ENCODE data around the gene WDR35. TPM values are rescaled to one million over a fixed set of nuclear protein-coding genes. Genes with fewer than 3 reads are reported as not detected.
A peak's percentile ranks its signal among the peaks of the same experiment; 100 is the strongest.

Gene WDR35
- total and polyA plus RNA-seq, 10 of the 15 experiments (the other 5 are each of a cell fraction or from before 2014, with no cell fraction given), result 3.0 to 9.3 (median 6.3) TPM

DNA sequence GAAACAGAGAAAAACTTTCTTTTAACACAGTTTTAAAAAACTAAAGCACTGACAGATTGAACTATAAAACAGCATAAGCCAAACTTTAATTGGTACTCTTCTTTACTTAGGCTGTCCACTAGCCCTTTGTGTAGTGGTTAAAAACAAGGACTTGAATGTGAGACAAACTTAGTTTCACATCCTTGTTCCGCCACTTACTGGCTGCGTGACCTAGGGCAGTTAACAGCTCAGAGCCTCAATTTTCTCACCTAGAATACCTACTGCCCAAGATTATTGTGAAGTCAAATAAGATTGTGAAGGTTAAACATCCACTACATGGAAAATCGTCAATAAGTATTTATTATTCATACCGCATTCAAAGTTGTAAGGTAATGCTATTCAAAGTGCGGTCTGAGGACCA, 2.0 kb downstream of the WDR35 start (continued):
- TF ChIP-seq, protein P1, sequence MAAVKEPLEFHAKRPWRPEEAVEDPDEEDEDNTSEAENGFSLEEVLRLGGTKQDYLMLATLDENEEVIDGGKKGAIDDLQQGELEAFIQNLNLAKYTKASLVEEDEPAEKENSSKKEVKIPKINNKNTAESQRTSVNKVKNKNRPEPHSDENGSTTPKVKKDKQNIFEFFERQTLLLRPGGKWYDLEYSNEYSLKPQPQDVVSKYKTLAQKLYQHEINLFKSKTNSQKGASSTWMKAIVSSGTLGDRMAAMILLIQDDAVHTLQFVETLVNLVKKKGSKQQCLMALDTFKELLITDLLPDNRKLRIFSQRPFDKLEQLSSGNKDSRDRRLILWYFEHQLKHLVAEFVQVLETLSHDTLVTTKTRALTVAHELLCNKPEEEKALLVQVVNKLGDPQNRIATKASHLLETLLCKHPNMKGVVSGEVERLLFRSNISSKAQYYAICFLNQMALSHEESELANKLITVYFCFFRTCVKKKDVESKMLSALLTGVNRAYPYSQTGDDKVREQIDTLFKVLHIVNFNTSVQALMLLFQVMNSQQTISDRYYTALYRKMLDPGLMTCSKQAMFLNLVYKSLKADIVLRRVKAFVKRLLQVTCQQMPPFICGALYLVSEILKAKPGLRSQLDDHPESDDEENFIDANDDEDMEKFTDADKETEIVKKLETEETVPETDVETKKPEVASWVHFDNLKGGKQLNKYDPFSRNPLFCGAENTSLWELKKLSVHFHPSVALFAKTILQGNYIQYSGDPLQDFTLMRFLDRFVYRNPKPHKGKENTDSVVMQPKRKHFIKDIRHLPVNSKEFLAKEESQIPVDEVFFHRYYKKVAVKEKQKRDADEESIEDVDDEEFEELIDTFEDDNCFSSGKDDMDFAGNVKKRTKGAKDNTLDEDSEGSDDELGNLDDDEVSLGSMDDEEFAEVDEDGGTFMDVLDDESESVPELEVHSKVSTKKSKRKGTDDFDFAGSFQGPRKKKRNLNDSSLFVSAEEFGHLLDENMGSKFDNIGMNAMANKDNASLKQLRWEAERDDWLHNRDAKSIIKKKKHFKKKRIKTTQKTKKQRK (IDR thresholded peaks at IDR 0.05; ENCODE audit: low read depth, low read length), result no peak
- TF ChIP-seq, protein P2, sequence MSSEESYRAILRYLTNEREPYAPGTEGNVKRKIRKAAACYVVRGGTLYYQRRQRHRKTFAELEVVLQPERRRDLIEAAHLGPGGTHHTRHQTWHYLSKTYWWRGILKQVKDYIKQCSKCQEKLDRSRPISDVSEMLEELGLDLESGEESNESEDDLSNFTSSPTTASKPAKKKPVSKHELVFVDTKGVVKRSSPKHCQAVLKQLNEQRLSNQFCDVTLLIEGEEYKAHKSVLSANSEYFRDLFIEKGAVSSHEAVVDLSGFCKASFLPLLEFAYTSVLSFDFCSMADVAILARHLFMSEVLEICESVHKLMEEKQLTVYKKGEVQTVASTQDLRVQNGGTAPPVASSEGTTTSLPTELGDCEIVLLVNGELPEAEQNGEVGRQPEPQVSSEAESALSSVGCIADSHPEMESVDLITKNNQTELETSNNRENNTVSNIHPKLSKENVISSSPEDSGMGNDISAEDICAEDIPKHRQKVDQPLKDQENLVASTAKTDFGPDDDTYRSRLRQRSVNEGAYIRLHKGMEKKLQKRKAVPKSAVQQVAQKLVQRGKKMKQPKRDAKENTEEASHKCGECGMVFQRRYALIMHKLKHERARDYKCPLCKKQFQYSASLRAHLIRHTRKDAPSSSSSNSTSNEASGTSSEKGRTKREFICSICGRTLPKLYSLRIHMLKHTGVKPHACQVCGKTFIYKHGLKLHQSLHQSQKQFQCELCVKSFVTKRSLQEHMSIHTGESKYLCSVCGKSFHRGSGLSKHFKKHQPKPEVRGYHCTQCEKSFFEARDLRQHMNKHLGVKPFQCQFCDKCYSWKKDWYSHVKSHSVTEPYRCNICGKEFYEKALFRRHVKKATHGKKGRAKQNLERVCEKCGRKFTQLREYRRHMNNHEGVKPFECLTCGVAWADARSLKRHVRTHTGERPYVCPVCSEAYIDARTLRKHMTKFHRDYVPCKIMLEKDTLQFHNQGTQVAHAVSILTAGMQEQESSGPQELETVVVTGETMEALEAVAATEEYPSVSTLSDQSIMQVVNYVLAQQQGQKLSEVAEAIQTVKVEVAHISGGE (CRISPR knock-in tag; IDR thresholded peaks at IDR 0.05), result no peak
- TF ChIP-seq EP300 (IDR thresholded peaks at IDR 0.05; ENCODE audit: borderline replicate concordance in 1 of 2, control insufficient read depth in 1 of 2, low read depth in 2 of 2, low read length in 2 of 2), result peak; percentile 27 to 61; a peak in 3 of 4 replicates
- TF ChIP-seq, protein P3, sequence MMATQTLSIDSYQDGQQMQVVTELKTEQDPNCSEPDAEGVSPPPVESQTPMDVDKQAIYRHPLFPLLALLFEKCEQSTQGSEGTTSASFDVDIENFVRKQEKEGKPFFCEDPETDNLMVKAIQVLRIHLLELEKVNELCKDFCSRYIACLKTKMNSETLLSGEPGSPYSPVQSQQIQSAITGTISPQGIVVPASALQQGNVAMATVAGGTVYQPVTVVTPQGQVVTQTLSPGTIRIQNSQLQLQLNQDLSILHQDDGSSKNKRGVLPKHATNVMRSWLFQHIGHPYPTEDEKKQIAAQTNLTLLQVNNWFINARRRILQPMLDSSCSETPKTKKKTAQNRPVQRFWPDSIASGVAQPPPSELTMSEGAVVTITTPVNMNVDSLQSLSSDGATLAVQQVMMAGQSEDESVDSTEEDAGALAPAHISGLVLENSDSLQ (IDR thresholded peaks at IDR 0.05), result no peak
- no peak for TF ChIP-seq MEF2A (IDR thresholded peaks at IDR 0.05; ENCODE audit: insufficient read depth, low read depth, low read length)
- TF ChIP-seq TCF12 (IDR thresholded peaks at IDR 0.05; ENCODE audit: low read depth, low read length), result no peak
- no peak for TF ChIP-seq NRF1 (conservative IDR thresholded peaks at IDR 0.05; ENCODE audit: low read depth, low read length)
- TF ChIP-seq NBN (IDR thresholded peaks at IDR 0.05), result 0 out of 2 replicates have a peak, but pooled peaks have one; percentile 30
- TF ChIP-seq CBX5 (IDR thresholded peaks at IDR 0.05; ENCODE audit: low read depth), result no peak
- TF ChIP-seq BHLHE40 (IDR thresholded peaks at IDR 0.05; ENCODE audit: borderline replicate concordance in 1 of 2, low read depth in 2 of 2, low read length in 1 of 2), result peak; percentile 40 to 50; a peak in 2 of 4 replicates
- TF ChIP-seq HDAC2 (IDR thresholded peaks at IDR 0.05), result no peak
- no peak for TF ChIP-seq MXI1 (IDR thresholded peaks at IDR 0.05; ENCODE audit: low read depth, low read length)
- TF ChIP-seq NFIC (IDR thresholded peaks at IDR 0.05; ENCODE audit: low read depth, low read length), result no peak
- no peak for TF ChIP-seq SMAD5 (IDR thresholded peaks at IDR 0.05; ENCODE audit: low read depth)
- 0 out of 2 replicates have a peak, but pooled peaks have one; percentile 39 for TF ChIP-seq NR2F1 (conservative IDR thresholded peaks at IDR 0.05)
- TF ChIP-seq DPF2 (IDR thresholded peaks at IDR 0.05), result peak; percentile 83
- TF ChIP-seq BRCA1 (IDR thresholded peaks at IDR 0.05; ENCODE audit: low read depth, low read length), result no peak
- TF ChIP-seq, protein P4, sequence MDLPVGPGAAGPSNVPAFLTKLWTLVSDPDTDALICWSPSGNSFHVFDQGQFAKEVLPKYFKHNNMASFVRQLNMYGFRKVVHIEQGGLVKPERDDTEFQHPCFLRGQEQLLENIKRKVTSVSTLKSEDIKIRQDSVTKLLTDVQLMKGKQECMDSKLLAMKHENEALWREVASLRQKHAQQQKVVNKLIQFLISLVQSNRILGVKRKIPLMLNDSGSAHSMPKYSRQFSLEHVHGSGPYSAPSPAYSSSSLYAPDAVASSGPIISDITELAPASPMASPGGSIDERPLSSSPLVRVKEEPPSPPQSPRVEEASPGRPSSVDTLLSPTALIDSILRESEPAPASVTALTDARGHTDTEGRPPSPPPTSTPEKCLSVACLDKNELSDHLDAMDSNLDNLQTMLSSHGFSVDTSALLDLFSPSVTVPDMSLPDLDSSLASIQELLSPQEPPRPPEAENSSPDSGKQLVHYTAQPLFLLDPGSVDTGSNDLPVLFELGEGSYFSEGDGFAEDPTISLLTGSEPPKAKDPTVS (IDR thresholded peaks at IDR 0.05; ENCODE audit: low read depth, low read length), result no peak
- TF ChIP-seq YBX1 (IDR thresholded peaks at IDR 0.05), result no peak
- no peak for TF ChIP-seq CBFB (IDR thresholded peaks at IDR 0.05; ENCODE audit: low read depth)
- 0 out of 2 replicates have a peak, but pooled peaks have one; percentile 24 for TF ChIP-seq CHD2 (IDR thresholded peaks at IDR 0.05; ENCODE audit: borderline replicate concordance, low read depth, low read length)
- TF ChIP-seq RB1 (IDR thresholded peaks at IDR 0.05; ENCODE audit: borderline replicate concordance), result no peak
- 0 out of 2 replicates have a peak, but pooled peaks have one; percentile 42 for TF ChIP-seq RCOR1 (conservative IDR thresholded peaks at IDR 0.05; ENCODE audit: low read depth, low read length)
- peak; percentile 35; the same call in 1 of the 2 replicates for TF ChIP-seq BCL11A (IDR thresholded peaks at IDR 0.05; ENCODE audit: low read depth, low read length)

Measured in GM12878 (cell line).